Mammary epithelial cell (primary cell): ENCODE data around the gene EPHB6.

ENCODE experiments used
- CTCF ChIP-seq, 2 donors: IDR thresholded peaks in 1 of 2; conservative IDR thresholded peaks in 1 of 2; 2 replicates each; pipeline ENCODE4 v1.5.1; 2011 to 2012; ENCODE audit warnings: inconsistent platforms in 2 of 2, low read length in 2 of 2, mild to moderate bottlenecking in 2 of 2, control low read depth in 1 of 2, low read depth in 1 of 2; ENCODE audit not compliant: insufficient read depth in 1 of 2; ENCODE audit errors: extremely low read depth in 1 of 2
- EZH2 ChIP-seq: IDR thresholded peaks from 2 replicates; pipeline ENCODE4 v1.6.1; 2012; ENCODE audit warnings: low read length, inconsistent platforms, borderline replicate concordance

- peak; percentile 92 to 97 for TF ChIP-seq CTCF (conservative IDR thresholded peaks at IDR 0.05 in 1 of 2, IDR thresholded peaks at IDR 0.05 in 1 of 2; ENCODE audit: extremely low read depth in 1 of 2, insufficient read depth in 1 of 2, low read depth in 1 of 2, low read length in 2 of 2)
- TF ChIP-seq EZH2, result no peak
Measured at GRCh38 chr7:142880876-142881505, 26.1 kb downstream of the EPHB6 start.
